ENCODE measurements around the gene GNAQ. TPM values are rescaled to one million over a fixed set of nuclear protein-coding genes. Genes with fewer than 3 reads are reported as not detected.

The GNAQ gene
- total RNA-seq, 1 experiment from 2014 or later = 48.6 TPM

GRCh38 chr9:77672183-77672582, 359.4 kb downstream of the GNAQ start:
- Histone ChIP-seq H2BK5ac (ENCODE audit: insufficient read length, low read length) (no peak overlapping the region), H4K8ac (replicated peaks; ENCODE audit: insufficient read length, low read depth, low read length) (no peak overlapping the region), H3K9me3 (ENCODE audit: control insufficient read depth, low read depth, low read length) (no peaks in the 10 kb centered on the region), H3K4me1 (ENCODE audit: insufficient read depth, low read length) (no peaks in the 10 kb centered on the region), H3K79me1 (ENCODE audit: insufficient read depth, low read depth, low read length, poor library complexity, severe bottlenecking) (no peaks in the 10 kb centered on the region), H3K79me2 (ENCODE audit: insufficient read depth, low read length) (no peaks in the 10 kb centered on the region), H3K56ac (ENCODE audit: insufficient read length, low read depth, low read length) (no peak overlapping the region), H2BK15ac (ENCODE audit: low read depth, low read length) (no peak overlapping the region), H3T11ph (ENCODE audit: low read length) (no peak overlapping the region), H3K4ac (ENCODE audit: low read depth, low read length) (no peak overlapping the region), H3K14ac (ENCODE audit: insufficient read depth, low read length) (no peak overlapping the region), H4K91ac (ENCODE audit: insufficient read length, low read depth, low read length) (no peak overlapping the region), H2BK20ac (ENCODE audit: low read depth, low read length, poor library complexity, severe bottlenecking) (no peak overlapping the region), H2AFZ (ENCODE audit: low read length) (no peak overlapping the region), H3K23me2 (ENCODE audit: insufficient read length, low read depth, low read length, poor library complexity, severe bottlenecking) (no peaks in the 10 kb centered on the region), H2BK120ac (ENCODE audit: low read depth, low read length, poor library complexity, severe bottlenecking) (no peak overlapping the region), H4K20me1 (ENCODE audit: control insufficient read depth, insufficient read depth, insufficient read length) (no peaks in the 10 kb centered on the region), H3K9ac (ENCODE audit: extremely low read depth, insufficient read length, low read length) (no peak overlapping the region), H4K5ac (ENCODE audit: insufficient read length, low read depth, low read length) (no peak overlapping the region), H2AK5ac (ENCODE audit: insufficient read length, low read length) (no peak overlapping the region), H3K23ac (ENCODE audit: insufficient read length, low read depth, low read length) (no peak overlapping the region), H3K4me2 (ENCODE audit: insufficient read depth, insufficient read length, low read length) (no peak overlapping the region), H2BK12ac (ENCODE audit: insufficient read length, low read depth, low read length) (no peak overlapping the region), H3K27me3 (ENCODE audit: insufficient read depth, low read length) (no peaks in the 10 kb centered on the region), H3K18ac (ENCODE audit: insufficient read length, low read depth, low read length) (no peak overlapping the region), H3K27ac (ENCODE audit: insufficient read length, low read depth, low read length) (no peak overlapping the region)
- no peak for DNase-seq
- Mint-ChIP-seq H3K9me3 (no peaks in the 10 kb centered on the region), H3K27ac (no peak overlapping the region; a peak in 1 of 7 replicates), H3K4me1 (no peaks in the 10 kb centered on the region), H3K27me3 (ENCODE audit: low read depth) (no peaks in the 10 kb centered on the region), H3K4me3 (no peak overlapping the region), H3K36me3 (ENCODE audit: insufficient read depth in 1 of 3, low read depth in 3 of 3) (no peaks in the 10 kb centered on the region)
- TF ChIP-seq, protein P1, sequence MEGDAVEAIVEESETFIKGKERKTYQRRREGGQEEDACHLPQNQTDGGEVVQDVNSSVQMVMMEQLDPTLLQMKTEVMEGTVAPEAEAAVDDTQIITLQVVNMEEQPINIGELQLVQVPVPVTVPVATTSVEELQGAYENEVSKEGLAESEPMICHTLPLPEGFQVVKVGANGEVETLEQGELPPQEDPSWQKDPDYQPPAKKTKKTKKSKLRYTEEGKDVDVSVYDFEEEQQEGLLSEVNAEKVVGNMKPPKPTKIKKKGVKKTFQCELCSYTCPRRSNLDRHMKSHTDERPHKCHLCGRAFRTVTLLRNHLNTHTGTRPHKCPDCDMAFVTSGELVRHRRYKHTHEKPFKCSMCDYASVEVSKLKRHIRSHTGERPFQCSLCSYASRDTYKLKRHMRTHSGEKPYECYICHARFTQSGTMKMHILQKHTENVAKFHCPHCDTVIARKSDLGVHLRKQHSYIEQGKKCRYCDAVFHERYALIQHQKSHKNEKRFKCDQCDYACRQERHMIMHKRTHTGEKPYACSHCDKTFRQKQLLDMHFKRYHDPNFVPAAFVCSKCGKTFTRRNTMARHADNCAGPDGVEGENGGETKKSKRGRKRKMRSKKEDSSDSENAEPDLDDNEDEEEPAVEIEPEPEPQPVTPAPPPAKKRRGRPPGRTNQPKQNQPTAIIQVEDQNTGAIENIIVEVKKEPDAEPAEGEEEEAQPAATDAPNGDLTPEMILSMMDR (conservative IDR thresholded peaks at IDR 0.05) = no peak
- WGBS (ENCODE audit: extremely low coverage, insufficient read length, low lambda C conversion rate) = no CpG with 5 or more reads among the region's 4 CpGs
